ENCODE data around the gene LOC101059915. TPM values are rescaled to one million over a fixed set of nuclear protein-coding genes. Genes with fewer than 3 reads are reported as not detected.
"Not testable (repeated sequence)": the region's sequence is repeated elsewhere in the genome, so short reads cannot be mapped to it uniquely, and the experiment has no call there.

Gene LOC101059915

GRCh38 chrX:71720289-71720886, 53.0 kb downstream of the LOC101059915 start:
- H3K9me1 ChIP-seq (replicated peaks; ENCODE audit: control insufficient read depth, extremely low read depth, insufficient read depth, low read length); H2AFZ ChIP-seq (ENCODE audit: low read depth, low read length); DNase-seq (ENCODE audit: low read depth, low spot score); H3K9ac ChIP-seq (replicated peaks; ENCODE audit: extremely low read depth, insufficient read depth, low read length); H3K27ac ChIP-seq (ENCODE audit: insufficient read depth, low read depth, low read length); CTCF ChIA-PET; H3K4me2 ChIP-seq (ENCODE audit: insufficient read depth, low read length); intact Hi-C loops (cut with micrococcal nuclease); BruUV-seq (replicated peaks); POLR2A ChIA-PET; dilution Hi-C loops (cut with MboI; ENCODE audit: extremely low pct_ligation_motif_present, low sequenced_read_pairs); FAIRE-seq; H3K27me3 ChIP-seq (ENCODE audit: control insufficient read depth in 2 of 2, insufficient read depth in 2 of 2, low read length in 2 of 2); H3K36me3 ChIP-seq (ENCODE audit: control insufficient read depth in 2 of 2, extremely low read depth in 1 of 2, insufficient read depth in 2 of 2, low read length in 2 of 2); H3K79me2 ChIP-seq (ENCODE audit: control insufficient read depth, insufficient read depth, low read length); H4K20me1 ChIP-seq (replicated peaks; ENCODE audit: control insufficient read depth, extremely low read depth, insufficient read depth, low read length); H3K4me3 ChIP-seq (replicated peaks in 1 of 3; ENCODE audit: insufficient read depth in 1 of 3, low read depth in 1 of 3, low read length in 3 of 3); H3K9me3 ChIP-seq (replicated peaks; ENCODE audit: control insufficient read depth, insufficient read depth, low read length); H3K4me1 ChIP-seq (ENCODE audit: control insufficient read depth, extremely low read depth, insufficient read depth, low read length): not testable (repeated sequence)

Small RNAs within 50 kb of the gene (small RNA-seq; reads per million reads assigned to genes)
- not detected for gene BX276092.4 (ENCODE audit: insufficient read depth, insufficient read length, low read depth, low replicate concordance)

Other genes with a start within 250 kb of the LOC101059915 start
- 128 and 129 TPM in 2 replicates for gene OGT, start 134.4 kb upstream of the LOC101059915 start, total RNA-seq
- gene OGT, start 134.4 kb upstream of the LOC101059915 start, polyA plus RNA-seq, result 136 and 141 TPM in 2 replicates
- gene GCNA, start 89.1 kb upstream of the LOC101059915 start, total RNA-seq, result 2.3 and 4.0 TPM in 2 replicates
- gene GCNA, start 89.1 kb upstream of the LOC101059915 start, polyA plus RNA-seq, result 0.92 and 1.0 TPM in 2 replicates
- not detected in 2 replicates for gene CXCR3, start 49.0 kb upstream of the LOC101059915 start, total RNA-seq
- not detected in 2 replicates for gene CXCR3, start 49.0 kb upstream of the LOC101059915 start, polyA plus RNA-seq
- gene CXorf49, start 50.7 kb downstream of the LOC101059915 start, total RNA-seq, result not detected in 2 replicates
- not detected in 2 replicates for gene CXorf49, start 50.7 kb downstream of the LOC101059915 start, polyA plus RNA-seq
- not detected in 2 replicates for gene CXorf49B, start 95.8 kb downstream of the LOC101059915 start, total RNA-seq
- gene CXorf49B, start 95.8 kb downstream of the LOC101059915 start, polyA plus RNA-seq, result not detected in 2 replicates
- 40.3 and 49.9 TPM in 2 replicates for gene NHSL2, start 243.3 kb downstream of the LOC101059915 start, total RNA-seq
- gene NHSL2, start 243.3 kb downstream of the LOC101059915 start, polyA plus RNA-seq, result 21.2 and 23.5 TPM in 2 replicates

Data from endothelial cell of umbilical vein (primary cell).